Naive thymus-derived CD8-positive, alpha-beta T cell (primary cell): Measurements from ENCODE around the gene ANKH. TPM values are rescaled to one million over a fixed set of nuclear protein-coding genes. Genes with fewer than 3 reads are reported as not detected.

Experiments
- ATAC-seq, 2 donors: fragments of 150-1000 bp; cut with Tn5 transposase in 1 of 2; sonication (Bioruptor Pico), chemical (Tn5 transposase) in 1 of 2; 1 replicate in 1 of 2; 2 replicates in 1 of 2; pipeline ENCODE4 v1.10.0; 2021; ENCODE audit warnings: mild to moderate bottlenecking in 2 of 2, moderate library complexity in 2 of 2
- POLR2A ChIA-PET: fragments of 350-600 bp; sonication (Branson Sonifier 250); formaldehyde crosslinking; loops from one replicate; lab custom pipeline; 2021; ENCODE audit warnings: antibody characterized with exemption; lab: Charles Lee
- DNase-seq, 10 donors: peaks; one replicate each; pipeline versions ENCODE4 v3.0.0 to v3.0.0-alpha.2; 2020 to 2022
- H3K27ac Mint-ChIP-seq, 10 donors: one replicate each; pipeline ENCODE4 v1.8.0; 2020 to 2022; ENCODE audit warnings: mild to moderate bottlenecking in 10 of 10, mixed read lengths in 10 of 10, moderate library complexity in 4 of 10, inconsistent platforms in 1 of 10
- H3K27me3 Mint-ChIP-seq, 5 donors: one replicate each; pipeline ENCODE4 v1.8.0; 2021 to 2022; ENCODE audit warnings: mixed read lengths in 5 of 5
- H3K36me3 Mint-ChIP-seq, 3 donors: one replicate each; pipeline ENCODE4 v1.8.0; 2020 to 2022; ENCODE audit warnings: mixed read lengths in 3 of 3, mild to moderate bottlenecking in 2 of 3, inconsistent platforms in 1 of 3
- H3K4me1 Mint-ChIP-seq, 4 donors: one replicate each; pipeline ENCODE4 v1.8.0; 2021 to 2022; ENCODE audit warnings: mixed read lengths in 4 of 4
- H3K4me3 Mint-ChIP-seq, 10 donors: one replicate each; pipeline ENCODE4 v1.8.0; 2020 to 2022; ENCODE audit warnings: mild to moderate bottlenecking in 10 of 10, mixed read lengths in 10 of 10, moderate library complexity in 6 of 10, inconsistent platforms in 1 of 10
- H3K9me3 Mint-ChIP-seq, 9 donors: one replicate each; pipeline ENCODE4 v1.8.0; 2020 to 2022; ENCODE audit warnings: mixed read lengths in 9 of 9, mild to moderate bottlenecking in 3 of 9, inconsistent platforms in 1 of 9, moderate library complexity in 1 of 9
- polyA plus RNA-seq, 3 donors: library from polyadenylated mRNA; unstranded; fragments of 300-500 nt; fragmentation: Illumina TruSeq; gene quantifications; one replicate each; pipeline ENCODE4 v1.2.3, GENCODE V29; 2021
- total RNA-seq, 8 experiments: library from RNA in 2 of 8; stranded (reverse) in 2 of 8; gene quantifications; one replicate each; pipeline ENCODE4 v1.2.3 and lab custom pipeline; 2021 to 2026

ANKH gene
- total and polyA plus RNA-seq, 5 experiments from 2014 or later = 29.1 to 162 (median 41.3) TPM

GRCh38 chr5:14776602-14777001, 95.0 kb downstream of the ANKH start:
- Mint-ChIP-seq H3K4me3 (no peak overlapping the region), H3K27ac (no peak overlapping the region), H3K4me1 (peaks cover 19 to 55% (median 45%) of the 10 kb centered on the region in 4 donors), H3K27me3 (no peaks in the 10 kb centered on the region), H3K36me3 (peaks cover 0 to 32% (median 19%) of the 10 kb centered on the region in 3 donors), H3K9me3 (no peaks in the 10 kb centered on the region)
- ATAC-seq (no peak), DNase-seq (no peak)
- POLR2A ChIA-PET = no interaction called here

GRCh38 chr5:14775857-14776256, 95.7 kb downstream of the ANKH start:
- H3K36me3 Mint-ChIP-seq = peaks cover 0 to 26% (median 16%) of the 10 kb centered on the region in 3 donors
- no peaks in the 10 kb centered on the region for H3K27me3 Mint-ChIP-seq
- H3K9me3 Mint-ChIP-seq = no peaks in the 10 kb centered on the region
- ATAC-seq (no peak), DNase-seq (no peak)
- POLR2A ChIA-PET = no interaction called here
- peak overlapping the region in 6 of 10 donors; percentile 18 to 82 (median 44) for H3K27ac Mint-ChIP-seq
- no peak overlapping the region for H3K4me3 Mint-ChIP-seq
- H3K4me1 Mint-ChIP-seq = peaks cover 16 to 55% (median 42%) of the 10 kb centered on the region in 4 donors

DNA sequence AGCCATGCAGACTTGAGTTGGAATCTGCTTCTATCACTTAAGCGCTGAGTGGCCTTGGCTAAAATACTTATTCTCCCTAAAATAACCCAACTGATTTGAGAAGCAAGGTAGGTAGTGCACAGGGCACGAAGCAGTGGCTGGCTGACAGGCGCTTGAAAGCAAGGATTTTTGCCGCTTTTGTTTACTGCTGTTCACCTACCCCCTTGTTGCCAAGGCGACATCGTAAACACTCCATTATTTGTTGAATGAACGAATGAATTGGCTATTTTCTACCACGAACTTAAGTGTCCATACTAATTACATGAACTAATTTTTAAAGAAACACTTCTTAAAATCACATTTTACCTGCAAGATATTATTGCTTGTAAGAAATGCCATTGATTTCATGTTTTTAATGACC, 98.0 kb downstream of the ANKH start:
- ATAC-seq (no peak), DNase-seq (no peak)
- H3K27me3 Mint-ChIP-seq = no peaks in the 10 kb centered on the region
- no peaks in the 10 kb centered on the region for H3K9me3 Mint-ChIP-seq
- H3K4me3 Mint-ChIP-seq = no peak overlapping the region
- peaks cover 0 to 20% (median 6%) of the 10 kb centered on the region in 3 donors for H3K36me3 Mint-ChIP-seq
- peak overlapping the region in 1 of 10 donors; percentile 34 for H3K27ac Mint-ChIP-seq
- POLR2A ChIA-PET = interaction anchor here (0.7 kb wide), 1 partner anchor 12 kb away, joined by 6 read pairs; no protein-coding TSS in a partner anchor
- peaks cover 14 to 40% (median 30%) of the 10 kb centered on the region in 4 donors for H3K4me1 Mint-ChIP-seq

GRCh38 chr5:14771972-14772371, 99.6 kb downstream of the ANKH start:
- no peak for ATAC-seq
- Mint-ChIP-seq H3K36me3 (peaks cover 2 to 30% (median 13%) of the 10 kb centered on the region in 3 donors), H3K9me3 (no peaks in the 10 kb centered on the region), H3K27ac (no peak overlapping the region), H3K4me3 (no peak overlapping the region), H3K4me1 (peaks cover 16 to 35% (median 25%) of the 10 kb centered on the region in 4 donors), H3K27me3 (no peaks in the 10 kb centered on the region)
- POLR2A ChIA-PET = no interaction called here
- DNase-seq = no peak

DNA sequence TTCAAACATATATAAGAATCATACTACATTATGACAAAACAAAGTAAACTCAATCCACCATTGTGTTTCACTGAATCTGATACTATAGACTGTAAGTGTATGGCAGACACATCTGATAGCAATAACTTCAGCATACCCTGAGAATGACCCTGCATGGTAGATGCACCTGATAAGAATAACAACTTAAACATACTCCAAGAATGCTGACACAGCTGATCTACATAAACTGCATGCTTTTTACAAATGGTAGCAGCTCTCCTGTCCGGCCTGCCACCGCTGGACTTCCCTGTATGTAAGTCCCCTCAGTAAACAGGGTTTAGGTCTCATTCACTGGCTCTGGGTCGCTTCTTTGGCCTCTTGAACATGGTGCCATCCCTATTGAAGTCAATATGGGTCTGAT, 100.4 kb downstream of the ANKH start:
- Mint-ChIP-seq H3K4me1 (peaks cover 16 to 34% (median 24%) of the 10 kb centered on the region in 4 donors), H3K27me3 (no peaks in the 10 kb centered on the region), H3K27ac (peak overlapping the region in 1 of 10 donors; percentile 16), H3K9me3 (no peaks in the 10 kb centered on the region), H3K4me3 (no peak overlapping the region), H3K36me3 (peaks cover 5 to 33% (median 17%) of the 10 kb centered on the region in 3 donors)
- no peak for DNase-seq
- no peak for ATAC-seq
- POLR2A ChIA-PET = no interaction called here

- Mint-ChIP-seq H3K9me3 (no peaks in the 10 kb centered on the region), H3K36me3 (peaks cover 5 to 39% (median 23%) of the 10 kb centered on the region in 3 donors)
- POLR2A ChIA-PET = no interaction called here
Observed at GRCh38 chr5:14768508-14769365, 102.8 kb downstream of the ANKH start.

GRCh38 chr5:14767735-14768507, 103.7 kb downstream of the ANKH start:
- ATAC-seq (no peak), DNase-seq (no peak)
- H3K27me3 Mint-ChIP-seq = no peaks in the 10 kb centered on the region
- no peaks in the 10 kb centered on the region for H3K9me3 Mint-ChIP-seq
- no peak overlapping the region for H3K4me3 Mint-ChIP-seq
- POLR2A ChIA-PET = no interaction called here
- H3K36me3 Mint-ChIP-seq = peaks cover 5 to 39% (median 25%) of the 10 kb centered on the region in 3 donors
- peak overlapping the region in 5 of 10 donors; percentile 10 to 53 (median 49) for H3K27ac Mint-ChIP-seq
- peaks cover 5 to 23% (median 16%) of the 10 kb centered on the region in 4 donors for H3K4me1 Mint-ChIP-seq

More at GRCh38 chr5:14768508-14769365, 102.8 kb downstream of the ANKH start:
- H3K27me3 Mint-ChIP-seq = no peaks in the 10 kb centered on the region
- H3K27ac Mint-ChIP-seq = no peak overlapping the region
- H3K4me1 Mint-ChIP-seq = peaks cover 5 to 25% (median 18%) of the 10 kb centered on the region in 4 donors
- H3K4me3 Mint-ChIP-seq = no peak overlapping the region
- no peak for DNase-seq
- no peak for ATAC-seq

GRCh38 chr5:14767053-14767452, 104.5 kb downstream of the ANKH start:
- H3K27ac Mint-ChIP-seq = peak overlapping the region in 2 of 10 donors; percentile 27 to 50
- H3K27me3 Mint-ChIP-seq = no peaks in the 10 kb centered on the region
- POLR2A ChIA-PET = no interaction called here
- H3K4me3 Mint-ChIP-seq = no peak overlapping the region
- H3K4me1 Mint-ChIP-seq = peaks cover 4 to 16% (median 13%) of the 10 kb centered on the region in 4 donors
- H3K36me3 Mint-ChIP-seq = peaks cover 5 to 36% (median 25%) of the 10 kb centered on the region in 3 donors
- H3K9me3 Mint-ChIP-seq = no peaks in the 10 kb centered on the region
- DNase-seq = no peak
- ATAC-seq = no peak

DNA sequence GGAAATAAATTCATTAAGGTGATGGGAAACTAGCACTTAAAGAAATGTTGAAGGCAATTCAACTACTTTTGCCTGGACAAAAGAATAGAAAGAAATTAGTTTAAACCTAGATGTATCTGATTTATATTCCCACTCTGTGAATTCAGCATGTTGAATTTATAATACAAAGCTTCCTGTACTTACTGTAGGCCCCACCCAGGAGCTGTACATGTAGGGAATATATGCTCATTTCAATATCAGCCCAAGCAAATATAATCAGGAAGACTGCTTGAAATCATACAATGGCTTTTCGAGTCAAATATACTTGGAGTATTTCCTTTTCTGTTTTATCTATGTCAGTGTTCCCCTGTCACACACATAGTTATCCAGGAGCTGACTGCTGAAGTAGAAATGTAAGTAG, 105.0 kb downstream of the ANKH start:
- peaks cover 5 to 36% (median 25%) of the 10 kb centered on the region in 3 donors for H3K36me3 Mint-ChIP-seq
- peaks cover 4 to 14% (median 13%) of the 10 kb centered on the region in 4 donors for H3K4me1 Mint-ChIP-seq
- DNase-seq (no peak), ATAC-seq (no peak)
- peak overlapping the region in 2 of 10 donors; percentile 27 to 50 for H3K27ac Mint-ChIP-seq
- H3K4me3 Mint-ChIP-seq = no peak overlapping the region
- POLR2A ChIA-PET = no interaction called here
- no peaks in the 10 kb centered on the region for H3K27me3 Mint-ChIP-seq
- no peaks in the 10 kb centered on the region for H3K9me3 Mint-ChIP-seq

DNA sequence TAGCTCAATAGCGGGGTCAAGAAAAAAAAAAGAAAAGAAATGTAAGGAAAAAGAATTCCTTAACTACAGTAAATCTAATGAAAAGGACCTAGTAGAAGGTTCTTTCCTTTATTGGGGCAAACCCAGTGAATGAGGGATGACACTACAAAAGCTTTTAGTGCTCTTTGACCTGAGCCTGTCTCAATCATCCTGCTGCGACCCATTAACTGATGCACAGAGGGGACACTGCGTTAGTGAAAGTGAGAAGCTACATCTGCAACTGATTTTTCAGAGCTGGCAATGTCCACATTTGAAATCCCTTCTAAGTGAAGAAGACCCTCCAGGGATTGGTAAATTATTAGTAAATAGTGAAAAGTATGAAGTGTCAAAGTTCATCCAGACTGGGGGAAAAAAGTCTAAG, 106.0 kb downstream of the ANKH start:
- ATAC-seq (no peak), DNase-seq (no peak)
- Mint-ChIP-seq H3K4me1 (peaks cover 6 to 8% (median 7%) of the 10 kb centered on the region in 4 donors), H3K4me3 (no peak overlapping the region), H3K9me3 (no peaks in the 10 kb centered on the region), H3K27ac (no peak overlapping the region), H3K27me3 (no peaks in the 10 kb centered on the region), H3K36me3 (peaks cover 5 to 36% (median 25%) of the 10 kb centered on the region in 3 donors)
- POLR2A ChIA-PET = no interaction called here

DNA sequence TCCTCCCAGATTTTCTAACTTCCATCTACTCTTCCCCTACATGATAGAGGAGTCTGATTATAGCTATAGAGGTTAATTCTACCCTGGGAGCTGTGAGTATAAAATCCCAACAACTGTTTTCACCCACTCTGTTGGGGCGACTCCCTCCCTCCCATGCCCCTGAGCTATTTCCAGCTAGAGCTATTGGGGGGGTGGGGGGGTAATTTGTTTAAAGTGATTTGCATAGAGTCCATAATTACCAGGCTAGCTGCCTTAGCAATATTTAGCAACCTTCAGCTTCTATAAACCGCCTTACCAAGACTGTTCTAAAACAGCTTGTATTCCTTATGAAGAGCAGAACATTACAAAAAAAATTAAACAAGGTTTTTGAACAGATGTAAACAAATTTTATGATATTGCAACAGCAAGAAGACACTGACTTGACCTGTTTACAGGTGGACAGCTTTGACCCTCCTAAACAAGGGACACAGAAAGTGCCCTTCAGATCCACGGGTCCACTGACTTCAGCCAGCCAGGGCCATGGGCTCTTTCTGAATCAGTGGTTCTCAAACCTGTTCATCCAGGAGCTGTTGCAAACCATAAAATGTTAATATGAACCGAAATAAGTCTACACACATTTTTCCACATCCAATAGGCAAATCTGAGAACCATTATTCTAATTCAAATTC, 108.9 kb downstream of the ANKH start:
- no peak overlapping the region for H3K27ac Mint-ChIP-seq
- H3K27me3 Mint-ChIP-seq = no peaks in the 10 kb centered on the region
- no peak overlapping the region for H3K4me3 Mint-ChIP-seq
- DNase-seq (no peak), ATAC-seq (no peak)
- peaks cover 5 to 36% (median 20%) of the 10 kb centered on the region in 3 donors for H3K36me3 Mint-ChIP-seq
- H3K9me3 Mint-ChIP-seq = no peaks in the 10 kb centered on the region
- H3K4me1 Mint-ChIP-seq = peaks cover under 1 to 12% (median 7%) of the 10 kb centered on the region in 4 donors
- POLR2A ChIA-PET = no interaction called here

DNA sequence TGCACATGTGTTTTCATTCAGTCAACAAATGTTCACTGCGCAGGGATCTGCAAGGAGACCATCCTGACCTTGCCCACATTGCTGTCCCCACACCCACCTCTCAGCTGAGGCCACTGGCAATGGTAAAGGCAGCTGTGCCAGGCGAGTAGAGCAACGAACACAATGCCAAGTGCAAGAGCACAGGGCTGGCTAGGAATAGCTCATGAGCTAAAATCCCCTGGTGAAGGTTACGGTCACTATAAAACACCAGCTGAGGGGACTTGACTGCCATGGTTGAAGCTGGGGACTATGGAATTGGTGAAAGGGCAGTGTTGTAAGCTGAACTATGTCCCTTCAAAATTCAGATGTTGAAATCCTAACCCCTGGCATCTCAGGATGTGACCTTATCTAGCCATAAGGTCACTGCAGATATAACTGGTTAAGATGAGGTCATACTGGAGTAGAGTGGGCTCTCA, 111.0 kb downstream of the ANKH start:
- ATAC-seq (no peak), DNase-seq (no peak)
- Mint-ChIP-seq H3K27ac (no peak overlapping the region), H3K36me3 (peaks cover 0 to 35% (median 13%) of the 10 kb centered on the region in 3 donors), H3K4me3 (no peak overlapping the region), H3K27me3 (no peaks in the 10 kb centered on the region), H3K4me1 (peaks cover 0 to 10% (median 3%) of the 10 kb centered on the region in 4 donors), H3K9me3 (no peaks in the 10 kb centered on the region)
- POLR2A ChIA-PET = no interaction called here
